IMR-90 (cell line): ENCODE results near the gene THAP10. TPM values are rescaled to one million over a fixed set of nuclear protein-coding genes. Genes with fewer than 3 reads are reported as not detected.

ENCODE experiments used
- ATAC-seq: fragments of 200-7000 bp; cut with Tn5 transposase; 2 replicates; pipeline ENCODE4 v1.9.1; 2020; ENCODE audit warnings: low read depth, mild to moderate bottlenecking, moderate library complexity
- BruUV-seq: library from RNA; stranded (reverse); fragments of 400-500 nt; replicated peaks from 2 replicates; lab custom pipeline; 2021; lab: Mats Ljungman, UMichigan
- CTCF ChIA-PET: fragments of 300-600 bp; formaldehyde crosslinking; extraction: SDS; loops from one replicate; lab custom pipeline; 2021; ENCODE audit warnings: antibody characterized with exemption; lab: Yijun Ruan, JAX
- POLR2A ChIA-PET: fragments of 300-600 bp; sonication (Branson Sonifier 250); formaldehyde crosslinking; loops from one replicate; lab custom pipeline; 2022; ENCODE audit warnings: antibody characterized with exemption; ENCODE audit not compliant: unreplicated experiment; lab: Charles Lee
- DNase-seq: peaks from one replicate; pipeline ENCODE4 v3.0.0; 2013
- H2AFZ ChIP-seq: replicated peaks from 2 replicates; pipeline ENCODE3; 2013; ENCODE audit warnings: low read length, mild to moderate bottlenecking; ENCODE audit not compliant: poor library complexity
- H2AK5ac ChIP-seq: 2 replicates; pipeline ENCODE4 v1.6.1; 2013; ENCODE audit warnings: low read depth, low read length, inconsistent platforms
- H2AK9ac ChIP-seq: replicated peaks from 2 replicates; pipeline ENCODE3; 2013; ENCODE audit warnings: mild to moderate bottlenecking, low read depth, low read length, moderate library complexity; ENCODE audit not compliant: poor library complexity
- H2BK120ac ChIP-seq: 2 replicates; pipeline ENCODE4 v1.6.1; 2013; ENCODE audit warnings: low read depth, low read length, inconsistent platforms
- H2BK15ac ChIP-seq: 3 replicates; pipeline ENCODE4 v1.6.1; 2013; ENCODE audit warnings: low read depth, low read length, inconsistent platforms
- H2BK20ac ChIP-seq: 2 replicates; pipeline ENCODE4 v1.6.1; 2013; ENCODE audit warnings: low read depth, mild to moderate bottlenecking, inconsistent platforms, low read length, moderate library complexity
- H2BK5ac ChIP-seq: 2 replicates; pipeline ENCODE4 v1.6.1; 2013; ENCODE audit warnings: mild to moderate bottlenecking, low read depth, low read length, inconsistent platforms; ENCODE audit not compliant: poor library complexity, severe bottlenecking
- H3K14ac ChIP-seq: replicated peaks from 2 replicates; pipeline ENCODE4 v1.6.1; 2013; ENCODE audit warnings: low read depth, low read length, inconsistent platforms
- H3K18ac ChIP-seq: 2 replicates; pipeline ENCODE4 v1.6.1; 2013; ENCODE audit warnings: low read depth, low read length, control low read depth
- H3K23ac ChIP-seq: 2 replicates; pipeline ENCODE4 v1.6.1; 2013; ENCODE audit warnings: low read depth, low read length, inconsistent platforms
- H3K27ac ChIP-seq: 2 replicates; pipeline ENCODE4 v1.5.1; 2013; ENCODE audit warnings: mild to moderate bottlenecking, control low read depth, low read length; ENCODE audit not compliant: insufficient read depth
- H3K27me3 ChIP-seq: 2 replicates; pipeline ENCODE4 v1.6.1; 2013; ENCODE audit warnings: low read length; ENCODE audit not compliant: control insufficient read depth, insufficient read depth
- H3K36me3 ChIP-seq: 2 replicates; pipeline ENCODE4 v1.6.1; 2013; ENCODE audit warnings: low read length, mixed read lengths; ENCODE audit not compliant: control insufficient read depth, insufficient read depth
- H3K4ac ChIP-seq: 2 replicates; pipeline ENCODE4 v1.6.1; 2013; ENCODE audit warnings: low read depth, low read length, inconsistent platforms
- H3K4me1 ChIP-seq: 2 replicates; pipeline ENCODE4 v1.6.1; 2013; ENCODE audit warnings: low read length, mixed read lengths; ENCODE audit not compliant: control insufficient read depth, insufficient read depth
- H3K4me2 ChIP-seq: 2 replicates; pipeline ENCODE4 v1.6.1; 2013; ENCODE audit warnings: low read depth, mild to moderate bottlenecking, control low read depth, low read length, moderate library complexity
- H3K4me3 ChIP-seq: 2 replicates; pipeline ENCODE4 v1.5.1; 2013; ENCODE audit warnings: low read depth, mild to moderate bottlenecking, control low read depth, low read length, moderate library complexity; ENCODE audit not compliant: insufficient read depth
- H3K56ac ChIP-seq: 2 replicates; pipeline ENCODE4 v1.6.1; 2013; ENCODE audit warnings: low read length, inconsistent platforms; ENCODE audit not compliant: insufficient read depth; ENCODE audit errors: extremely low read depth
- H3K79me1 ChIP-seq, 2 experiments: 2 replicates each; pipeline ENCODE4 v1.6.1; 2013; ENCODE audit warnings: low read length in 2 of 2, inconsistent platforms in 1 of 2, low read depth in 1 of 2
- H3K9ac ChIP-seq: 2 replicates; pipeline ENCODE4 v1.6.1; 2013; ENCODE audit warnings: low read depth, low read length, control low read depth
- H3K9me1 ChIP-seq: 2 replicates; pipeline ENCODE4 v1.6.1; 2013; ENCODE audit warnings: low read length, inconsistent platforms; ENCODE audit not compliant: insufficient read depth
- H3K9me3 ChIP-seq: 2 replicates; pipeline ENCODE4 v1.6.1; 2013; ENCODE audit warnings: low read length; ENCODE audit not compliant: control insufficient read depth, insufficient read depth
- H4K20me1 ChIP-seq: 2 replicates; pipeline ENCODE4 v1.6.1; 2013; ENCODE audit warnings: low read length, inconsistent platforms; ENCODE audit not compliant: insufficient read depth
- H4K5ac ChIP-seq: 2 replicates; pipeline ENCODE4 v1.6.1; 2013; ENCODE audit warnings: mild to moderate bottlenecking, low read depth, low read length, control low read depth
- H4K8ac ChIP-seq, 2 experiments: 2 replicates each; pipeline ENCODE4 v1.6.1; 2013; ENCODE audit warnings: low read depth in 2 of 2, low read length in 2 of 2, control low read depth in 1 of 2, inconsistent platforms in 1 of 2
- H4K91ac ChIP-seq: 2 replicates; pipeline ENCODE4 v1.6.1; 2013; ENCODE audit warnings: low read depth, low read length, inconsistent platforms; ENCODE audit not compliant: insufficient read depth
- BHLHE40 ChIP-seq: fragments of 150-350 bp; IDR thresholded peaks from 2 replicates; pipeline ENCODE4 v1.6.1; 2016; ENCODE audit warnings: mild to moderate bottlenecking, low read depth, low read length
- CEBPB ChIP-seq: IDR thresholded peaks from 2 replicates; pipeline ENCODE4 v1.6.1; 2012; ENCODE audit warnings: low read depth, low read length, improper control_type of control experiment
- CHD1 ChIP-seq: IDR thresholded peaks from 2 replicates; pipeline ENCODE4 v1.6.1; 2012; ENCODE audit warnings: low read depth, low read length, improper control_type of control experiment
- CTCF ChIP-seq: conservative IDR thresholded peaks from 2 replicates; pipeline ENCODE4 v1.5.1; 2012; ENCODE audit warnings: mild to moderate bottlenecking, low read depth, low read length, improper control_type of control experiment
- FOS ChIP-seq: fragments of 150-350 bp; IDR thresholded peaks from 2 replicates; pipeline ENCODE4 v1.6.1; 2016; ENCODE audit warnings: low read depth, low read length
- MAFK ChIP-seq: IDR thresholded peaks from 2 replicates; pipeline ENCODE4 v1.6.1; 2012; ENCODE audit warnings: low read depth, low read length, improper control_type of control experiment
- MAZ ChIP-seq: IDR thresholded peaks from 2 replicates; pipeline ENCODE4 v1.6.1; 2012; ENCODE audit warnings: low read depth, mild to moderate bottlenecking, low read length, improper control_type of control experiment, moderate library complexity, borderline replicate concordance
- MXI1 ChIP-seq: IDR thresholded peaks from 2 replicates; pipeline ENCODE4 v1.6.1; 2012; ENCODE audit warnings: low read depth, mild to moderate bottlenecking, low read length, moderate library complexity, borderline replicate concordance
- NFE2L2 ChIP-seq: fragments of 150-350 bp; IDR thresholded peaks from 2 replicates; pipeline ENCODE4 v1.6.1; 2016; ENCODE audit warnings: low read depth, mild to moderate bottlenecking, low read length
- POLR2A ChIP-seq: IDR thresholded peaks from 2 replicates; pipeline ENCODE4 v1.6.1; 2012; ENCODE audit warnings: mild to moderate bottlenecking, low read depth, low read length
- RAD21 ChIP-seq: IDR thresholded peaks from 2 replicates; pipeline ENCODE4 v1.6.1; 2012; ENCODE audit warnings: low read length, improper control_type of control experiment
- RCOR1 ChIP-seq: IDR thresholded peaks from 2 replicates; pipeline ENCODE4 v1.6.1; 2012; ENCODE audit warnings: mild to moderate bottlenecking, low read length, improper control_type of control experiment; ENCODE audit not compliant: insufficient replicate concordance
- RFX5 ChIP-seq: IDR thresholded peaks from 2 replicates; pipeline ENCODE4 v1.8.0; 2012; ENCODE audit warnings: low read depth, mild to moderate bottlenecking, low read length, moderate library complexity
- SMC3 ChIP-seq: fragments of 150-350 bp; IDR thresholded peaks from 2 replicates; pipeline ENCODE4 v1.6.1; 2016; ENCODE audit warnings: low read depth, mild to moderate bottlenecking, antibody characterized with exemption, low read length, moderate library complexity
- USF2 ChIP-seq: fragments of 150-350 bp; IDR thresholded peaks from 2 replicates; pipeline ENCODE4 v1.6.1; 2017; ENCODE audit warnings: mild to moderate bottlenecking, antibody characterized with exemption, low read length, low read depth
- WGBS, 2 experiments: methylation state at CpG; one replicate each; pipeline versions ENCODE4 v1.1.5 to v1.1.7; 2013; ENCODE audit warnings: missing lambda C conversion rate in 2 of 2; ENCODE audit not compliant: insufficient read length in 1 of 2; ENCODE audit errors: extremely low coverage in 2 of 2; 5-methylcytosine and 5-hydroxymethylcytosine counted together
- dilution Hi-C: fragments of 300-500 bp; cut with HindIII; formaldehyde crosslinking; loops from one replicate; pipeline ENCODE4 v1.14.3; 2018; ENCODE audit warnings: low sequenced_read_pairs; ENCODE audit not compliant: unreplicated experiment
- in situ Hi-C: fragments of 300-500 bp; cut with MboI; formaldehyde crosslinking; loops from 3 replicates; pipeline ENCODE4 v1.14.3; 2019; ENCODE audit warnings: low sequenced_read_pairs, inconsistent platforms, mixed read lengths
- intact Hi-C: fragments of 100-400 bp; cut with micrococcal nuclease; formaldehyde crosslinking; loops from 2 replicates; pipeline ENCODE4 v1.10.0; 2022
- polyA plus RNA-seq, 3 experiments: library from polyadenylated mRNA; depleted of rRNA; stranded (reverse); fragments of >200 nt; gene quantifications; 2 replicates each; pipeline ENCODE4 v1.2.3, GENCODE V29; 2012; ENCODE audit warnings: low replicate concordance in 1 of 3
- total RNA-seq: library from RNA; depleted of rRNA; stranded (reverse); fragments of >200 nt; gene quantifications from 2 replicates; pipeline ENCODE4 v1.2.3, GENCODE V29; 2012

The THAP10 gene
- total and polyA plus RNA-seq, 2 of the 4 experiments (the other 2 are of a cell fraction): 2.3 to 2.8 TPM

DNA sequence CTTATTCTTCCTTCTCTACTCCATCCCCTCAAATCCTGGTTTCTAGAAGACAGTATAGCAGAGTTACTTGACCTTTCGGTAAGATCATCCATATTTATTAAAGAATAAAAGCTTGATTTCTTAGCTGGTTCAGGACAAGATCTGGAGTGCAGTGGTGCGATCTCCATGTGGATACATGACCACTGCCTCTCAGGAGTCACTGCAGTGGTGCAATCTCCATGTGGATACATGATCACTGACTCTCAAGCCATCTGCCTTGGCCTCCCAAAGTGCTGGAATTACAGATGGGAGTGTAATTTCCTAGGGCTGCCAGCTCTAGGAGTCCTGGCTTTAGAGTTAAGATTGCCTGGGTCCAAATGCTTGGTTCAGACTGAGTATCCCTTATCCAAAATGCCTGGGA is 54.8 kb downstream of the THAP10 start:
- Histone ChIP-seq H4K8ac (no peak overlapping the region), H2AK9ac (no peak overlapping the region), H3K9ac (no peak overlapping the region), H3K9me3 (no peaks in the 10 kb centered on the region), H3K27me3 (no peaks in the 10 kb centered on the region), H2AK5ac (no peak overlapping the region), H2BK15ac (no peak overlapping the region), H2BK20ac (no peak overlapping the region), H4K20me1 (peaks cover 23% of the 10 kb centered on the region; the same call in 1 of the 2 replicates), H4K91ac (no peak overlapping the region), H3K79me1 (peaks cover 59 to 81% of the 10 kb centered on the region in 2 experiments), H3K4ac (no peak overlapping the region), H3K14ac (no peak overlapping the region), H2AFZ (no peak overlapping the region), H3K4me3 (no peak overlapping the region), H3K23ac (no peak overlapping the region), H3K18ac (no peak overlapping the region), H3K9me1 (peaks cover 20% of the 10 kb centered on the region), H2BK120ac (no peak overlapping the region), H3K56ac (no peak overlapping the region), H3K27ac (no peak overlapping the region), H3K4me1 (peaks cover 14% of the 10 kb centered on the region), H3K4me2 (no peak overlapping the region), H3K36me3 (peaks cover 28% of the 10 kb centered on the region), H2BK5ac (no peak overlapping the region), H4K5ac (no peak overlapping the region)
- intact Hi-C loops: no loop called here
- dilution Hi-C loops: no loop called here
- DNase-seq (no peak), ATAC-seq (no peak)
- no TSS peak for BruUV-seq
- in situ Hi-C loops: no loop called here
- no CpG with 5 or more reads among the region's 2 CpGs for WGBS, 2 experiments
- TF ChIP-seq CHD1 (no peak), BHLHE40 (no peak), RCOR1 (no peak), MAFK (no peak), RFX5 (no peak), RAD21 (no peak), CTCF (no peak), FOS (no peak), NFE2L2 (no peak), POLR2A (no peak), USF2 (no peak), MAZ (no peak), CEBPB (no peak), SMC3 (no peak), MXI1 (no peak)
- ChIA-PET POLR2A (no interaction called here), CTCF (no interaction called here)
